Limb (tissue), 2 donors: ENCODE results near the gene ANKRD52.
A peak's percentile ranks its signal among the peaks of the same experiment; 100 is the strongest.
"Not testable (repeated sequence)": the region's sequence is repeated elsewhere in the genome, so short reads cannot be mapped to it uniquely, and the experiment has no call there.

Source experiments
- DNase-seq, 2 donors: peaks; one replicate each; pipeline ENCODE4 v3.0.0-alpha.2; 2016; ENCODE audit errors: extremely low spot score in 2 of 2

The ANKRD52 gene

GRCh38 chr12:56212361-56212760 lies 45.8 kb downstream of the ANKRD52 start:
- DNase-seq, result no peak

GRCh38 chr12:56208006-56208405 lies 50.2 kb downstream of the ANKRD52 start:
- DNase-seq, result no peak

- peak in 1 of 2 donors; percentile 43 for DNase-seq
Observed at GRCh38 chr12:56206452-56207166, 51.6 kb downstream of the ANKRD52 start.

GRCh38 chr12:56205445-56205844 lies 52.7 kb downstream of the ANKRD52 start:
- DNase-seq, result no peak

GRCh38 chr12:56204275-56204674 lies 53.9 kb downstream of the ANKRD52 start:
- no peak for DNase-seq

GRCh38 chr12:56202838-56203237 lies 55.3 kb downstream of the ANKRD52 start:
- no peak for DNase-seq

GRCh38 chr12:56202366-56202765 lies 55.8 kb downstream of the ANKRD52 start:
- DNase-seq, result no peak

GRCh38 chr12:56198836-56199235 lies 59.3 kb downstream of the ANKRD52 start:
- no peak for DNase-seq

GRCh38 chr12:56197921-56198635 lies 60.1 kb downstream of the ANKRD52 start:
- DNase-seq, result no peak

- DNase-seq, result not testable (repeated sequence)
Observed at GRCh38 chr12:56196818-56197550, 61.2 kb downstream of the ANKRD52 start.

- DNase-seq, result peak; percentile 74 to 87
Observed at GRCh38 chr12:56193025-56193578, 65.1 kb downstream of the ANKRD52 start.

GRCh38 chr12:56192582-56192981 lies 65.6 kb downstream of the ANKRD52 start:
- no peak for DNase-seq

GRCh38 chr12:56190695-56191155 lies 67.5 kb downstream of the ANKRD52 start:
- DNase-seq, result peak in 1 of 2 donors; percentile 30

GRCh38 chr12:56189918-56190694 lies 68.1 kb downstream of the ANKRD52 start:
- DNase-seq, result peak; percentile 86 to 98

GRCh38 chr12:56189099-56189917 lies 68.9 kb downstream of the ANKRD52 start, which contains the start of gene SMARCC2:
Gene SMARCC2, minus strand, starts transcription at chr12:56189483. Its CDS starts 22 bp downstream, at chr12:56189461.
- DNase-seq, result peak; percentile 88 to 92

- no peak for DNase-seq
Observed at GRCh38 chr12:56188778-56189098, 69.4 kb downstream of the ANKRD52 start.

GRCh38 chr12:56188131-56188777 lies 69.9 kb downstream of the ANKRD52 start:
- no peak for DNase-seq
